H1 (cell line): Measurements from ENCODE around the gene UBAP1. TPM values are rescaled to one million over a fixed set of nuclear protein-coding genes. Genes with fewer than 3 reads are reported as not detected.

ENCODE experiments used
- ATF2 ChIP-seq: IDR thresholded peaks from 2 replicates; pipeline ENCODE4 v1.6.1; 2012; ENCODE audit warnings: low read length, inconsistent platforms
- FOSL1 ChIP-seq: IDR thresholded peaks from 2 replicates; pipeline ENCODE4 v1.6.1; 2011; ENCODE audit warnings: mild to moderate bottlenecking, low read depth, low read length, moderate library complexity; ENCODE audit not compliant: insufficient read depth
- HDAC6 ChIP-seq: IDR thresholded peaks from one replicate; pipeline ENCODE4 v1.7.1; 2012; ENCODE audit warnings: low read depth, mild to moderate bottlenecking, inconsistent platforms, low read length, moderate library complexity
- KDM5A ChIP-seq: fragments of 200-600 bp; IDR thresholded peaks from 2 replicates; pipeline ENCODE4 v1.7.1; 2012; ENCODE audit warnings: mild to moderate bottlenecking, low read length, inconsistent platforms, mixed read lengths
- MAX ChIP-seq: IDR thresholded peaks from 2 replicates; pipeline ENCODE4 v1.6.1; 2012; ENCODE audit warnings: inconsistent platforms
- NANOG ChIP-seq: IDR thresholded peaks from 2 replicates; pipeline ENCODE4 v1.6.1; 2011; ENCODE audit warnings: low read length, low read depth, mild to moderate bottlenecking, inconsistent platforms; ENCODE audit not compliant: insufficient read depth, poor library complexity, severe bottlenecking
- SUZ12 ChIP-seq: fragments of 200-600 bp; sonication (generic); IDR thresholded peaks from 2 replicates; pipeline ENCODE4 v1.6.1; 2012; ENCODE audit warnings: mild to moderate bottlenecking, inconsistent platforms, low read length, moderate library complexity, mixed read lengths
- polyA plus RNA-seq, 7 experiments: library from polyadenylated mRNA; depleted of rRNA in 3 of 7; stranded (reverse) in 5 of 7; unstranded in 2 of 7; fragments of >200 nt in 5 of 7; fragments of 200-250 nt in 2 of 7; gene quantifications; 1 replicate in 5 of 7; 2 replicates in 1 of 7; 4 replicates in 1 of 7; pipeline versions ENCODE4 v1.2.1 to v1.2.3, GENCODE V29; 2011 to 2013; ENCODE audit warnings: missing spikeins in 2 of 7, mixed read lengths in 2 of 7
- total RNA-seq: library from RNA; stranded (reverse); fragmentation: NEBNext Ultra II Directional; extraction: Animal tissue kit (Norgen Biotek cat#: 25700); gene quantifications from 2 replicates; pipeline ENCODE4 v1.2.1, GENCODE V29; 2021

Gene UBAP1
- total and polyA plus RNA-seq, 2 of the 8 experiments (the other 6 are each of a cell fraction or from before 2014, with no cell fraction given), result 31.3 to 31.4 TPM

DNA sequence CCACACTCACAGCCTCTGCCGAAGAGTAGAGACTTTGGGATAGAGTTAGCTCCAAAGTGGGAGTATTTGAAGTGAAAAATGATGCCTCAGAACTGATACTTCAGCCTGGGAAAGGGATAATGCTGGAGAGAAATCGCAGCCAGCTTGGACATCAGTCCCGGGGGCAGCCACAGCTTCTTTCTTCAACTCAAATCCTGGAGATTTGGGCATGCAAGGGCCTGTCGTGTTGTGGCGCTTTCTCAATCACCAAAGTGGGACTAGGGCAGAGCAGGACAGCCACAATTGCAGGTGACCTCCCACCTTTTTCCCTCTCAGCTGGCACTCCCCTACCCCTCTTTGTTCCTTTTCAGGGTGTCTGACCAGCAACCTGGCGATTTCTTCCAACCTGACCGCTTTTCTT is 70.4 kb downstream of the UBAP1 start (continued):
- no peak for TF ChIP-seq SUZ12
- no peak for TF ChIP-seq HDAC6
- no peak for TF ChIP-seq NANOG
- TF ChIP-seq MAX, result no peak
- TF ChIP-seq FOSL1, result no peak
- TF ChIP-seq ATF2, result no peak
- TF ChIP-seq KDM5A, result no peak
